ENCODE data around the gene ARHGAP30.

The ARHGAP30 gene

GRCh38 chr1:161111527-161111926 is 41.8 kb upstream of the ARHGAP30 start:
- 9% methylated on average over 2 of the region's 2 CpGs for WGBS (ENCODE audit: insufficient coverage)
- H3K9me3 ChIP-seq (ENCODE audit: control extremely low read depth in 1 of 5, control insufficient read depth in 4 of 5, insufficient read depth in 2 of 5, low read depth in 1 of 5, low read length in 4 of 5): no peaks in the 10 kb centered on the region
- H3K4me3 ChIP-seq (ENCODE audit: control insufficient read depth in 1 of 7, extremely low read depth in 1 of 7, insufficient read depth in 4 of 7, low read depth in 2 of 7, low read length in 6 of 7): peak overlapping the region in 1 of 7 experiments; percentile 2
- DNase-seq: peak in 1 of 3 donors; percentile 22
- peaks cover 0 to 15% (median 5%) of the 10 kb centered on the region in 4 experiments for H3K36me3 ChIP-seq (ENCODE audit: control insufficient read depth in 4 of 4, insufficient read depth in 4 of 4, low read length in 3 of 4)
- no peaks in the 10 kb centered on the region for H3K27me3 ChIP-seq (replicated peaks in 2 of 5; ENCODE audit: control insufficient read depth in 4 of 5, insufficient read depth in 5 of 5, low read length in 4 of 5)
- H3K27ac ChIP-seq (ENCODE audit: insufficient read depth in 1 of 2, low read depth in 1 of 2, low read length in 2 of 2, poor library complexity in 1 of 2, severe bottlenecking in 2 of 2): peak overlapping the region; percentile 12 to 27
- POLR2A ChIA-PET: interaction anchor here (0.6 to 0.7 kb wide), 2 partner anchors 26 to 41 kb away, joined by 3 read pairs; no protein-coding TSS in a partner anchor
- CTCF ChIA-PET: interaction anchor here (1.0 to 1.6 kb wide), 6 partner anchors 10 to 91 kb away, joined by 3 to 10 read pairs (median 4); partner anchors contain the start of gene F11R
- H3K4me1 ChIP-seq (ENCODE audit: control extremely low read depth in 1 of 4, control insufficient read depth in 4 of 4, insufficient read depth in 4 of 4, low read length in 3 of 4): peaks cover 33 to 55% (median 41%) of the 10 kb centered on the region in 4 experiments

GRCh38 chr1:161111117-161111516 is 41.4 kb upstream of the ARHGAP30 start:
- POLR2A ChIA-PET: no interaction called here
- DNase-seq: no peak
- Histone ChIP-seq H3K27me3 (replicated peaks in 2 of 5; ENCODE audit: control insufficient read depth in 4 of 5, insufficient read depth in 5 of 5, low read length in 4 of 5) (no peaks in the 10 kb centered on the region), H3K4me3 (ENCODE audit: control insufficient read depth in 1 of 7, extremely low read depth in 1 of 7, insufficient read depth in 4 of 7, low read depth in 2 of 7, low read length in 6 of 7) (peak overlapping the region in 1 of 7 experiments; percentile 2), H3K27ac (ENCODE audit: insufficient read depth in 1 of 2, low read depth in 1 of 2, low read length in 2 of 2, poor library complexity in 1 of 2, severe bottlenecking in 2 of 2) (peak overlapping the region; percentile 12 to 27), H3K4me1 (ENCODE audit: control extremely low read depth in 1 of 4, control insufficient read depth in 4 of 4, insufficient read depth in 4 of 4, low read length in 3 of 4) (peaks cover 31 to 50% (median 38%) of the 10 kb centered on the region in 4 experiments), H3K9me3 (ENCODE audit: control extremely low read depth in 1 of 5, control insufficient read depth in 4 of 5, insufficient read depth in 2 of 5, low read depth in 1 of 5, low read length in 4 of 5) (no peaks in the 10 kb centered on the region), H3K36me3 (ENCODE audit: control insufficient read depth in 4 of 4, insufficient read depth in 4 of 4, low read length in 3 of 4) (peaks cover 0 to 15% (median 7%) of the 10 kb centered on the region in 4 experiments)
- CTCF ChIA-PET: interaction anchor here (1.3 kb wide), 1 partner anchor 10 kb away, joined by 3 read pairs; no protein-coding TSS in a partner anchor
- WGBS (ENCODE audit: insufficient coverage): 90% methylated on average over 3 of the region's 3 CpGs

- ChIA-PET CTCF (interaction anchor here (1.1 to 1.8 kb wide), 4 partner anchors 9 to 34 kb away, joined by 3 to 4 read pairs (median 4); partner anchors contain the start of genes NIT1 and PFDN2), POLR2A (no interaction called here)
- Histone ChIP-seq H3K4me1 (ENCODE audit: control extremely low read depth in 1 of 4, control insufficient read depth in 4 of 4, insufficient read depth in 4 of 4, low read length in 3 of 4) (peaks cover 4 to 6% (median 6%) of the 10 kb centered on the region in 4 experiments), H3K27me3 (replicated peaks in 2 of 5; ENCODE audit: control insufficient read depth in 4 of 5, insufficient read depth in 5 of 5, low read length in 4 of 5) (no peaks in the 10 kb centered on the region), H3K4me3 (ENCODE audit: control insufficient read depth in 1 of 7, extremely low read depth in 1 of 7, insufficient read depth in 4 of 7, low read depth in 2 of 7, low read length in 6 of 7) (no peak overlapping the region), H3K36me3 (ENCODE audit: control insufficient read depth in 4 of 4, insufficient read depth in 4 of 4, low read length in 3 of 4) (peaks cover 8 to 23% (median 18%) of the 10 kb centered on the region in 4 experiments), H3K9me3 (ENCODE audit: control extremely low read depth in 1 of 5, control insufficient read depth in 4 of 5, insufficient read depth in 2 of 5, low read depth in 1 of 5, low read length in 4 of 5) (no peaks in the 10 kb centered on the region), H3K27ac (ENCODE audit: insufficient read depth in 1 of 2, low read depth in 1 of 2, low read length in 2 of 2, poor library complexity in 1 of 2, severe bottlenecking in 2 of 2) (no peak overlapping the region)
- no peak for DNase-seq
- WGBS (ENCODE audit: insufficient coverage): 80% methylated on average over 1 of the region's 1 CpG
Observed at GRCh38 chr1:161106431-161106830, 36.7 kb upstream of the ARHGAP30 start.

GRCh38 chr1:161100556-161100955 is 30.9 kb upstream of the ARHGAP30 start:
- no peaks in the 10 kb centered on the region for H3K27me3 ChIP-seq (replicated peaks in 2 of 5; ENCODE audit: control insufficient read depth in 4 of 5, insufficient read depth in 5 of 5, low read length in 4 of 5)
- H3K9me3 ChIP-seq (ENCODE audit: control extremely low read depth in 1 of 5, control insufficient read depth in 4 of 5, insufficient read depth in 2 of 5, low read depth in 1 of 5, low read length in 4 of 5): no peaks in the 10 kb centered on the region
- peaks cover 10 to 34% (median 25%) of the 10 kb centered on the region in 4 experiments for H3K36me3 ChIP-seq (ENCODE audit: control insufficient read depth in 4 of 4, insufficient read depth in 4 of 4, low read length in 3 of 4)
- CTCF ChIA-PET: interaction anchor here (1.2 to 11.7 kb wide), 9 partner anchors 9 to 282 kb away, joined by 3 to 297 read pairs (median 6); partner anchors contain the start of genes ARHGAP30, DEDD, NIT1 and PFDN2
- H3K27ac ChIP-seq (ENCODE audit: insufficient read depth in 1 of 2, low read depth in 1 of 2, low read length in 2 of 2, poor library complexity in 1 of 2, severe bottlenecking in 2 of 2): no peak overlapping the region
- peaks cover 0 to 20% (median 20%) of the 10 kb centered on the region in 4 experiments for H3K4me1 ChIP-seq (ENCODE audit: control extremely low read depth in 1 of 4, control insufficient read depth in 4 of 4, insufficient read depth in 4 of 4, low read length in 3 of 4)
- WGBS (ENCODE audit: insufficient coverage): 92% methylated on average over 2 of the region's 2 CpGs
- no peak for DNase-seq
- POLR2A ChIA-PET: no interaction called here
- no peak overlapping the region for H3K4me3 ChIP-seq (ENCODE audit: control insufficient read depth in 1 of 7, extremely low read depth in 1 of 7, insufficient read depth in 4 of 7, low read depth in 2 of 7, low read length in 6 of 7)

GRCh38 chr1:161099090-161099802 is 29.6 kb upstream of the ARHGAP30 start:
- WGBS (ENCODE audit: insufficient coverage): 96% methylated on average over 7 of the region's 9 CpGs
- Histone ChIP-seq H3K4me1 (ENCODE audit: control extremely low read depth in 1 of 4, control insufficient read depth in 4 of 4, insufficient read depth in 4 of 4, low read length in 3 of 4) (peaks cover 0 to 20% (median 20%) of the 10 kb centered on the region in 4 experiments), H3K36me3 (ENCODE audit: control insufficient read depth in 4 of 4, insufficient read depth in 4 of 4, low read length in 3 of 4) (peaks cover 10 to 34% (median 25%) of the 10 kb centered on the region in 4 experiments), H3K27me3 (replicated peaks in 2 of 5; ENCODE audit: control insufficient read depth in 4 of 5, insufficient read depth in 5 of 5, low read length in 4 of 5) (no peaks in the 10 kb centered on the region), H3K9me3 (ENCODE audit: control extremely low read depth in 1 of 5, control insufficient read depth in 4 of 5, insufficient read depth in 2 of 5, low read depth in 1 of 5, low read length in 4 of 5) (no peaks in the 10 kb centered on the region), H3K27ac (ENCODE audit: insufficient read depth in 1 of 2, low read depth in 1 of 2, low read length in 2 of 2, poor library complexity in 1 of 2, severe bottlenecking in 2 of 2) (no peak overlapping the region), H3K4me3 (ENCODE audit: control insufficient read depth in 1 of 7, extremely low read depth in 1 of 7, insufficient read depth in 4 of 7, low read depth in 2 of 7, low read length in 6 of 7) (peak overlapping the region in 6 of 7 experiments; percentile 64 to 91 (median 76))
- CTCF ChIA-PET: interaction anchor here (1.0 to 11.7 kb wide), 17 partner anchors 13 to 283 kb away, joined by 3 to 297 read pairs (median 10); partner anchors contain the start of genes ARHGAP30, DEDD, PPOX and TOMM40L
- POLR2A ChIA-PET: interaction anchor here (0.7 to 2.9 kb wide), 3 partner anchors 30 to 101 kb away, joined by 3 to 30 read pairs (median 4); partner anchors contain the start of gene ARHGAP30
- no peak for DNase-seq

- ChIA-PET CTCF (interaction anchor here (0.6 to 11.7 kb wide), 29 partner anchors 7 to 1226 kb away, joined by 3 to 297 read pairs (median 5); partner anchors contain the start of genes ARHGAP30, DEDD, F11R and NIT1), POLR2A (interaction anchor here (0.9 to 2.9 kb wide), 7 partner anchors 20 to 59 kb away, joined by 3 to 30 read pairs (median 4); partner anchors contain the start of genes ARHGAP30, NIT1, PFDN2 and TSTD1)
- 6% methylated on average over 62 of the region's 71 CpGs for WGBS (ENCODE audit: insufficient coverage)
- peak; percentile 86 to 89 (median 86) for DNase-seq
- Histone ChIP-seq H3K27me3 (replicated peaks in 2 of 5; ENCODE audit: control insufficient read depth in 4 of 5, insufficient read depth in 5 of 5, low read length in 4 of 5) (no peaks in the 10 kb centered on the region), H3K9me3 (ENCODE audit: control extremely low read depth in 1 of 5, control insufficient read depth in 4 of 5, insufficient read depth in 2 of 5, low read depth in 1 of 5, low read length in 4 of 5) (no peaks in the 10 kb centered on the region), H3K36me3 (ENCODE audit: control insufficient read depth in 4 of 4, insufficient read depth in 4 of 4, low read length in 3 of 4) (peaks cover 10 to 34% (median 25%) of the 10 kb centered on the region in 4 experiments), H3K4me1 (ENCODE audit: control extremely low read depth in 1 of 4, control insufficient read depth in 4 of 4, insufficient read depth in 4 of 4, low read length in 3 of 4) (peaks cover 0 to 20% (median 20%) of the 10 kb centered on the region in 4 experiments), H3K27ac (ENCODE audit: insufficient read depth in 1 of 2, low read depth in 1 of 2, low read length in 2 of 2, poor library complexity in 1 of 2, severe bottlenecking in 2 of 2) (peak within 1 kb of the TSS in 1 of 2 experiments; percentile 50), H3K4me3 (ENCODE audit: control insufficient read depth in 1 of 7, extremely low read depth in 1 of 7, insufficient read depth in 4 of 7, low read depth in 2 of 7, low read length in 6 of 7) (peak within 1 kb of the TSS; percentile 59 to 91 (median 74))
Observed at GRCh38 chr1:161098210-161099068, 28.7 kb upstream of the ARHGAP30 start, which contains the start of gene KLHDC9. KLHDC9 (plus strand) TSS chr1:161098361; CDS start chr1:161098536, 175 bp downstream.

All from common myeloid progenitor, CD34-positive (primary cell).